KBM-7 (cell line): Measurements from ENCODE around the gene GPC5.
"Not testable (repeated sequence)": the region's sequence is repeated elsewhere in the genome, so short reads cannot be mapped to it uniquely, and the experiment has no call there.

Experiments used
- DNase-seq: peaks from one replicate; pipeline ENCODE4 v3.0.0-alpha.2; 2015
- in situ Hi-C: fragments of 300-500 bp; cut with MboI; formaldehyde crosslinking; loops from 2 replicates; pipeline ENCODE4 v1.14.3; 2020; ENCODE audit warnings: low sequenced_read_pairs, low pct_unique_long_range_greater_than_20kb, mixed read lengths

GPC5 gene

DNA sequence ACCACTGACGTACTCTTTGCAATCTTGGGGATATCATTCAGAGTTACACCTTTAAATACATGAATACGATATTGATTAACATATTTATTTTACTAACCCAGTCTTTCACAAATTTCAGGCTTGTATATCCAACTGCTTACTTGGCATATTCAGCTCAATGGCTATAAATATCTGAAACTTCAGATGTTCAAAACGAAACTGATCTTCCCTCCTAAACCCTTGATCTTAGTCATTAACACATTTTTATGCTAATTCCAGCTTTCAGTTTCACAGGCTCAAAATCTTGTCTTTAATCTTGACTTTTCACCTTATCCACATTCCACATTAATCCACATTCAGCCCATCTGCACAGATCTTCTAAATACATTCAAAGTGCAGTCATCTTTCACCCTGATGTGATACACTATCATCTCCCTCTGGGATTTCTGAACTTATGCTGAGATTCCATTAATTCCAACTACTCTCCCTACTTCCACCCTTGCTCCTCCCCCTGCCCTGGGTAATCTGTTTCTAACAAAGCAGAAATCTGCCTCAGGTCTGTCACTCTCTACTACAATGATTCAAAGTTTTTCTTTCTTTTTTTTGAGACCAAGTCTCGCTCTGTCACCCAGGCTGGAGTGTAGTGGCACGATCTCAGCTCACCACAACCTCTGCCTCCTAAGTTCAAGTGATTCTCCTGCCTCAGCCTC is 387.2 kb downstream of the GPC5 start:
- no peak for DNase-seq
- in situ Hi-C loops: no loop called here

DNA sequence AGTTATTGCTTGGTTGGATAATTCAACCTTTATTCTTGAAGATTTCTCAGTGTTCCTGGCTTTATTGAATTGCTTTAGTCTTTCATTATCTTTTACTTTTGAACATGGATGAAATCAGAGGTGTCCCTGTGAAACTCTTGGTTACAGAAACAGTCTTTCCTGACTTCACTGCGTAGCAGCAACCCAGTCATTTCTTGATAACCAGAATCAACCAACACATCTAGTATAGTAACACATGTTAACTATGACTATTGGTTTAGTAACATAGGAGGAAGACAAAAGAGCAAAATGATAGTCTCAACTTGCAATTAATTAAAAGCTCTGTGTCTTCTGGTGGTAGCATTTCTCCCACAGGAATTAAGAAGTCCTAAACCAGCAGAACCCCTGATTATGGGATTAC is 393.6 kb downstream of the GPC5 start:
- no peak for DNase-seq
- in situ Hi-C loops: no loop called here

DNA sequence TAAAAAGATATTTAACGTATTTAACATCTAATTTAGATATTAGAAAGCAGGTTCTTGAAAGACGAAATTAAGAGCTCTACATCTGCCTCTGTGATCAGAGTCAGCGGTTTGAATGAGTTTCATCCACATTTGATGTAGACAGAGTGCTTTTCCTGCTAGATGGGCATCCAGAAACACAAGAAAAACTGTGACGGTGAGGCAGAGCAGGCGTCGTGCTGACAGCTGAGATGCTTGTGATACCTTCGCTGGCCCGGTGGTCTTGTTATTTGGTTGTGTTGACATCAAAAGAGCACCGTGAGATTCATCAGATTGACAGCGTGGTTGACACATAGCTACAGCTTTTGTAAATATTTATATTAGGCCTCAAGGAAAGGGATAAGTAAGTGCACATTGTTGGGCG is 399.1 kb downstream of the GPC5 start:
- DNase-seq: no peak
- in situ Hi-C loops: no loop called here

DNA sequence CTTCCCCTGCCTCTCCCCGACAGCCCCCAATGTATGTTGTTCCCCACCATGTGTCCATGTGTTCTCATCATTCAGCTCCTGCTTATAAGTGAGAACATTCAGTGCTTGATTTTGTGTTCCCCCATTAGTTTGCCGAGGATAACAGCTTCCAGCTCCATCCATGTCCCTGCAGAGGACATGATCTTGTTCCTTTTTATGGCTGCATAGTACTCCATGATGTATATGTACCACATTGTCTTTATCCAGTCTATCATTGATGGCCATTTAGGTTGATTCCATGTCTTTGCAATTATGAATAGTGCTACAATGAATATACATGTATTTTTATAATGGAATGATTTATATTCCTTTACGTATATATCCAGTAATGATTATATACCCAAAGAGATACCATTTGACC is 399.9 kb downstream of the GPC5 start:
- in situ Hi-C loops, DNase-seq: not testable (repeated sequence)

DNA sequence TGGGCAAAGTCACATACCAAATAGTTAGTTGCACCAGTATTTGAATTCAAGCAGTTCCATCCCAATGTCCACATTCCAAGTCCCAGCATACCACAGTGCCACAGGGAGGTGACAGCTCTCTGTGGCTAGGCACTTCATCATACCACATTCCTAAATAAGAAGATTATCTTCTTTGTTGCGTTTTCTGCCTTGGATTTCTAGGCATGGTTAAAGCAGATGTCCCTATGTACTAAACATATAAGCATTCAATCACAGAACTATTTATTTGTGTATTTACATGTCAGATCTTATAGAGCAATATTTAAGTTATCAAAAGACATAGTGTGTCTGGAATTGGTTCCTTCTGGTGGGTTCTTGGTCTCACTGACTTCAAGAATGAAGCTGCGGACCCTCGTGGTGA is 403.4 kb downstream of the GPC5 start:
- in situ Hi-C loops, DNase-seq: not testable (repeated sequence)

DNA sequence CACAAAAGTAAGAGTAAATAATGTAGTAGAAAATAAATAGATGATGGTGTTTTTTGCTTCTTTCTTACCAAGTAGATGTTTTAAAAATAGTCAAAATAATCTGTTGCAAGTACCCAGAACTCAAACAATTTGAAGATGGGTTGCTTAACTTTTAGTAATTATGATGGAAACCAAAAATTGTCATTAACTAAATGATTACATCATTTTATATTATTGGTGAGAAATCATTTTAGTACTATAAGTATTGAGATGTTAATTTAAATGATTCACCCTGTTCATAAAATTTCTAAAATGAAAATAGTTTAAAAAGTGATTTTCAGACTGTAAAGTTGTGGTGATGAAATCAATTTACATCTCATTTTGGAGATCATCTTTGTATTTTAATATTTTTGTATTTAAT is 404.5 kb downstream of the GPC5 start:
- no peak for DNase-seq
- in situ Hi-C loops: no loop called here

DNA sequence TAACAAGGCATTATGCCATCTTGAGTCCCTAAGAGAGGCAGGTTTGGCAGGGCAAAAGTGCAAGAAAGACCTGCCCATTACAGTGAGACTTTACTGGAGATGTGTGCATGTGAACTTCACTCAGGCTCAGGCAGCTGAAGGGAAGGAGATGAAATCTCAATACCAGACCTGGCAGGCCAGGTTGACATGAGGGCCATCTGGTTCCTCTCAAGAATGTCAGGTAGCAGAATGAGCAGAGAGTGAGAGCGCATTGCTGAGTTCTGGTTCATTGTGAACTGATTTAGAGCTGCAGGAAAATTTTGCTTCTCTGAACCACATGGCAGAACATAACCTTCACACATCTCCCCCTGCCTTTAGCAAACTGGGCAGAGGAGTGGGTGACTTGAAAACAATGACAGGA is 406.3 kb downstream of the GPC5 start:
- no peak for DNase-seq
- in situ Hi-C loops: no loop called here

DNA sequence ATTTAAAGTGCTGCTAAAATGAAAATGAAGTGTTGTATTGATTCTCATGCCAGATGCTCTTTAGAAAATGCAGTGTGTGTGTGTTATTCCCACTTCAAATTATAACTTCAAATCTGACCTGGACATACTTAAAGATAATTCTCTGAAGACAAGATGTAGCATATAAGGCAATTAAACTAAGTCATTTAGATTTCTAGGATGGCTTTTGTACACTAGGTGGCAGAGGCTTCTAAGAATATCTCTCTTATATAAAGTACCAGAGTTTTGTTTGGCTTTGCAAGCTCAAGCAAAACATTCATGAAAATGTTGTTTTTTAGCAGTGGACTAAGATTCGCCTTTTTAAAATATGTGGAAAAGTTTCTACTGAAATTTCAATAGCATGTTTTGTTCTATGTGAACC is 407.2 kb downstream of the GPC5 start:
- no peak for DNase-seq
- in situ Hi-C loops: no loop called here

DNA sequence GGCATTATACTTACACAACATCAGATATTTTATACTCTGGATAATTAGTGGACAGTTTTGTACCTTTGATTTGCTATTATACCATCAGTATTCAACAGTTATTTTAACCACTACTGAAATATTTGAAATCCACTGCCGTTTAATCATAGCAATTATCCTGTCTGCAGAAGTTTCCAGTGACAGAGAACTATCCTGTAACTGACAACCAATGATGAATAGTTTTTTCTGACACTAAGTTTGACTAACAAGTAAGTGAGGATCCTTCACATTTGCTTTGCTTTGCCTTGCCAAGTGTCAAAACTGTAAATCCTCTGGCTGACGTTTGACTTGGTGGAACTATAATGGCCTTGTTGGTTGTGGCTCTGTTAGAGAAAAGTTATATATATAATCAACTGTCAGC is 410.7 kb downstream of the GPC5 start:
- no peak for DNase-seq
- in situ Hi-C loops: no loop called here

DNA sequence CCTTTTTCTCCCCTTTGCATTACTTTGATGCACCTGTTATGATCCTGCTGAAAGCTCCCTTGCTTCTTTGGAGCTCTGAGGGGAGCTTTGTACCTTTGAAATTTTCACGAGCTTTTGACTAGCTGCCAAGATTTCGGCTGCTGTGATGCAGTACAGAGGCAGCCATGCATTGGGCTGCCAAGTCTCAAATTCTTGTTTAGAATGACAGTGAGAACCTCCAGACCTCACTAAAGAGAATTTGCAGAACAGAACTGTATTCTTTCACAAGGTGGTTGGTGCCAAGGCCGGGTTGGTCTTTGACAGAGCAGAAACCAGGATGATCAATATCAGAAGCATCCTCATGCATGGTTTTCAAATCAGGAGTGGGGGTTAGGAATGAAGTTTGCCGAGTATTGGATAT is 414.8 kb downstream of the GPC5 start:
- no peak for DNase-seq
- in situ Hi-C loops: no loop called here

DNA sequence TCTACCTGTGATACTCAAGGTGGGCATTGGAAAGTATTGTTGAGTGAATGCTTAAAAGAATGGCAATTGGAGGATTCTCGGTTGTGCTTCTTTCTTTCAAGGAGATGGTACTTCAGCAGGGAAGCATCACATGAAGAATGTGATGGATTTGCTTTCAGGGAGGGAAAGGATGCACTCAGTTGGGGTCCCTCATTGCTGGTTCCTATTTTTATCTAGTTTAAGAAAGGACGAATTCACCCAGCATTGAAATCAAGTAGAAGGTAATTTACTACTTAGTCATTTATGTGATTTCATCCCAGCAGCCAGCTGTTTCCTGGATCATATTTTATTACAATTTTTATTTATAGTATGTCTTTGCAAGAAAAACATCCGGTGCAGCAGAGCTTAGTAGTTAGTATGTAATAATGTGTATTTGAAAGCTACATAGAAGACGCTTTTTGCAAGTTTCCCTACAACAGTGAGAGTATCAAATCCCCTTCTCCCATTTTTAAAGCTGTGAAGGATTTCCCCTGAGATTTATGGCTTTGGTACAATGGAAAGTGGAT is 417.9 kb downstream of the GPC5 start:
- in situ Hi-C loops: no loop called here
- DNase-seq: no peak

DNA sequence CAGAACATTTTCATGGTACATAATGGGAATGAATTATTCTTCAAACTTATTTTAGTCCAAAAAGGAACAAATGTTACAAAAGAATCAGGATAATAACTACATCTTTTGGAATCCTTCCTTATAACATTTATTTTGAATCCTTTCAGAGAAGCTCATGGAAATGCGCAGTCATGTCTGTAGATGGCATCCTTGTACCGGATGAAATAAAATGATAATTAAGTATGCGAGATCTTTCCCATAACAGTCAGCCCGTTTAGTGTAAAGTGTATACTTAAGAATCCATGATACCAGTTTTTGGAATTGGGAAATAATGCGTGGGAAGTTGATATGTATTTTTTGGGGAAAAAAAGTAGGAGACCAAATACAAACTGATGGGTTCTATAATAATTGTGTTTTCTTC is 418.8 kb downstream of the GPC5 start:
- in situ Hi-C loops: no loop called here
- peak; percentile 19 for DNase-seq

DNA sequence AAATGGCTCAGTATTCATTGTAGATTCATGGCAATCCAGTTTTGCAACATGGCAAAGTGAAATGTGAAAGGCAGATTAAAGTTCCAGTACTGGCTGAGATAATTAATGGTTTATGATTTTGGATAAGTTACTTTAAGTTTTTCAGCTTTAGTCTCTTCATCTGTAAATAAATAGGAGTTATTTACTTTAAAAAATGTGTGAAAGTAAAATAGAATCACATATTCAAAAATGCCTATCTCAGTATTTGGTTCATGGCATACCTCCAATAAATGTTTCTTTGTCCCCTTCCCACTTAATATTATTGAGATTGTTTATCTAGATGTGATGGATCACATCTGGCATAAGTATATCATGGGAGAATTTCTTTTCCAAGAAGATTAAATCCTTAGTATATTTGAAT is 426.0 kb downstream of the GPC5 start:
- in situ Hi-C loops: no loop called here
- DNase-seq: no peak

DNA sequence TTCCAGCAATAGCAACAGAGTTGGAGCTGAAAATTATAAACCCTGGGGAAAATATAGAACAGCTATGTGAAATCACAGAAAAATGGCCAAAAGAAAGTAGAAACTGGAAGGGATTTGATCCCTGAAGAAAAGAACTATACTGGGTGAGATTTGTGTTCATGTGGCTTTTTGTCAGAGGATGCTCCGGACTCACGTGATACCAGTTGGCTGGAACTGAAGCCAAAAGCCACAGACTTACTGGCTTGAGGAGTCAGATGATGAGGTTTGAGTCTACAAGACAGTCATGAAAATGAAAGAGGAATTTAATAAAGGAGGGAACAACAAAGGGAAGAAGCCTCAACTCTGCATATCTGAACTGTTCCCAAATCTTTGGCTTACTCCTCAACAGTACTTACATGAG is 427.1 kb downstream of the GPC5 start:
- in situ Hi-C loops: no loop called here
- DNase-seq: no peak

DNA sequence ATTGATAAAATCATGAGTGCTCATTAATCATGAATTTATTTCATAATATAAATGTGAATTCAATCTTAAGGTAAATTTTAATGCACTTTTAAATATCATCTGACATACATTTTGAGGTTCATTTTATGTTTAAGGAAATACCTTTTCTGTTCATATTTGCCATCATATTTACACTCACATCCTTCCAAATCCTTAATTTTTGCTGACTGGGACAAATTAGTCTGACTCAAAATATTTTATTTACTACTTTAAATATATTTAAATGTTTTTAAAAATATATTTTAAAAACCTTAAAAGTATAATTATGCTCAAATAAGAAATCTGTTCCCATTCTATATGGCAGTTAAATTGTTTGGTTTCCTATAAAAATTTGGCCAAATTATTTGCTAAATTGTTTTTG is 438.1 kb downstream of the GPC5 start:
- DNase-seq: no peak
- in situ Hi-C loops: no loop called here

DNA sequence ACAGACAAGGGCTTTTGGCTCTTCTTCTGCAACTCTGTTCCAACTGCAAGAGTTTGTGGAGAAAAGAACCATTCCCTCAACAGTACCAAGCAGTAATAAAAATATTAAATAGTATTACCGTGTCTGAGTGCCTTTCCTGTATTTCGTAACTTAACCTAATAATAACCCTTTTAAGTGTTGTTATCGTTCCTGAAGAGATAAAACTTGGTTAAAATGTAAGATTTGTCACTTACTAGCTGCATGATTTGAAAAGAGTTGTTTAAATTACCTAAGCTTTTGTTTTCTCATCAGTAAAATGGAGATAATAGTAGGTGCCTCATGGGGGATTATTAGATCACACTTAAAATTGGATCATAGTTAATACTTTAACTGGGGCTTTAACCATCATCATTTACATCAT is 447.2 kb downstream of the GPC5 start:
- in situ Hi-C loops: no loop called here

DNA sequence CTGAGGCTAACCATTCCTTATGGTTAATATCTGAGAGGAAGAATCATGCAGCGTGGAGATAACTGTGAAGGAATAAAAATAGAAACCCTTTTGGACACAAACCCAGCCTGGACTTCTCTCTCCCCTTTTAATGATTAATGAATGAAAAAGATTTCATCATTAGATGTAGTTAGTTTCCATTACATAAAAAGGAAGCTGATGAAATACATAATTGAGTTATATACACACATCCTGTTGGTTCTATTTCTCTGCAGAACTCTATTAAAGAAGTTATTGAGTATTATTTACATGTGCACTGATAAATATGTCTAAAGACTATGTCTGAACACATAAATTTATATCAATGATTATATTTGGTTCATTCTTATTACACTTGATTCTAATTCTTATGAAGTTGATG is 465.3 kb downstream of the GPC5 start:
- DNase-seq: no peak
- in situ Hi-C loops: no loop called here

More for the DNA sequence above, 447.2 kb downstream of the GPC5 start:
- no peak for DNase-seq

DNA sequence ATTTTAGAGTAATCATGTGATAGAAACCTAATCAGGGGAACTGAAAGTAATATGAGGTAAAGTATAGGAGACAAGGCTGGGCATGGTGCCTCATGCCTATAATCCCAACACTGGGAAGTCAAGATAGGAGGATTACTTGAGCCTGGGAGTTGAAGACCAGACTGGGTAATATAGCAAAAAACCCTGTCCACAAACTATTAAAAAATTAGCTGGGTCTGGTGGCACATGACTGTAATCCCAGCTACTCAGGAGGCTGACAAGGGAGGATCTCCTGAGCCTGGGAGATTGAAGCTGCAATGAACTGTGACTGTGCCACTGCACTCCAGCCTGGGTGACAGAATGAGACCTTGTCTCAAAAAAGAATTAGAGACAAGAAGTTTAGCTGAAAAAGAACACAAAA is 469.9 kb downstream of the GPC5 start:
- no peak for DNase-seq
- in situ Hi-C loops: no loop called here

DNA sequence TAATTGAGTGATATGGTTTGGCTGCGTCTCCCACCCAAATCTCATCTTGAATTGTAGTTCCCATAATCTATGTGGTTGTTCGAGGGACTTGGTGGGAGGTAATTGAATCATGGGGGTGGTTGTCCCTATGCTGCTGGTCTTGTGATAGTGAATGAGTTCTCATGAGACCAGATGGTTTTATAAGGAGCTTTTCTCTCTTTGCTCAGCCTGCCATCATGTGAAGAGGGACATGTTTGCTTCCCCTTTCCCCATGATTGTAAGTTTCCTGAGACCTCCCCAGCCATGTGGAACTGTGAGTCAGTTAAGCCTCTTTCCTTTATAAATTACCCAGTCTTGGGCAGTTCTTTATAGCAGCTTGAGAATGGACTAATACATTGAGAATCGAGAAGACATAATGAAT is 480.1 kb downstream of the GPC5 start:
- in situ Hi-C loops: no loop called here
- DNase-seq: no peak

DNA sequence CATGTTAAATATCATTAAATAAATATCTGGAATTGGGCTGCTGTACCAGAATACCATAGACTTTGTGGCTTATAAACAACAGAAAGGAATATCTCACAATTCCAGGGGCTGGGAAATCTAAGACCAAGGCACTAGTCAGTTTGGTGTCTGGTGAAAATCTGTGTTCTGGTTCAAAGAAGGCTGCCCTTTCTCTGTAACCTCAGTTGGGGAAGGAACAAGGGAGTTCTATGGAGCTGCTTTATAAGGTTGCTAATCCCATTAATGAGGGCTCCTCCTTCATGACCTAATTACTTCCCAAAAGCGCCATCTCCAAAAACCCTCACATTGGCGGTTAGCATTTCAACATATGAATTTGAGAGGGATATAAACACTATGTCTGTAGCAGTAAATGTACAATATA is 480.9 kb downstream of the GPC5 start:
- DNase-seq: no peak
- in situ Hi-C loops: no loop called here

DNA sequence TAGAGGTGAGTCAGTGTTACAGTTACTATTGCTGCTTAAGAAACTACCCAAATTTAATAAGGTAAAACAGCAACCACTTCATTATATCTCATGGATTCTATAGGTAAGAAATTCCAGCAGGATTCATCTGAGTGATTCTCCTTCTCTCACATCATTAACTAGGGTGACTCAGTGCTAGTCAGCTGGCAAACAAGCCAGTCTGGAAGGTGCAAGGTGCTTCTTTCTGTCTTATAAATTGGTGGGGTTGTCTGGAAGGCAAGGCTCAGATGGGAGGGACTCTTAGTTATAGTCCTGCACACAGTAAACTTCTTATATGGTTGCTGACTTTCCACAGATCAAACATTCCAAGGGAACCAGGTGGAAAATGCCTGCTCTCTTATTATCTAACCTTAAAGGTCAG is 484.5 kb downstream of the GPC5 start:
- in situ Hi-C loops: no loop called here
- DNase-seq: no peak
